GM21825 (cell line): ENCODE data around the gene GNPDA1.

Experiments used
- ATAC-seq: cut with Tn5 transposase; IDR thresholded peaks from one replicate; pipeline ENCODE4 v1.9.1; 2021; ENCODE audit warnings: mild to moderate bottlenecking, moderate library complexity; ENCODE audit not compliant: unreplicated experiment

GNPDA1 gene

GRCh38 chr5:141995656-141996055 lies 17.2 kb downstream of the GNPDA1 start:
- ATAC-seq: no peak

- ATAC-seq: no peak
Measured at GRCh38 chr5:141994511-141995136, 18.2 kb downstream of the GNPDA1 start.

- no peak for ATAC-seq
Measured at GRCh38 chr5:141992349-141992963, 20.4 kb downstream of the GNPDA1 start.

- ATAC-seq: no peak
Measured at GRCh38 chr5:141989720-141990119, 23.1 kb downstream of the GNPDA1 start.

- ATAC-seq: no peak
Measured at GRCh38 chr5:141986072-141986471, 26.8 kb downstream of the GNPDA1 start.

GRCh38 chr5:141982626-141983025 lies 30.2 kb downstream of the GNPDA1 start:
- ATAC-seq: no peak

- ATAC-seq: no peak
Measured at GRCh38 chr5:141978389-141978788, 34.4 kb downstream of the GNPDA1 start.

- ATAC-seq: no peak
Measured at GRCh38 chr5:141976176-141976575, 36.7 kb downstream of the GNPDA1 start.

GRCh38 chr5:141973871-141974595 lies 38.8 kb downstream of the GNPDA1 start:
- ATAC-seq: no peak

GRCh38 chr5:141969783-141970771 lies 42.8 kb downstream of the GNPDA1 start:
- peak; percentile 56 for ATAC-seq

GRCh38 chr5:141968914-141969608 lies 43.8 kb downstream of the GNPDA1 start, which contains the start of gene RNF14:
Gene RNF14 (plus strand): TSS chr5:141969105. CDS start chr5:141973589, 4,484 bp downstream.
- ATAC-seq: peak; percentile 92

GRCh38 chr5:141966963-141967333 lies 45.9 kb downstream of the GNPDA1 start:
- ATAC-seq: no peak

GRCh38 chr5:141966275-141966962 lies 46.4 kb downstream of the GNPDA1 start:
- no peak for ATAC-seq

GRCh38 chr5:141965071-141965470 lies 47.8 kb downstream of the GNPDA1 start:
- ATAC-seq: no peak

- ATAC-seq: no peak
Measured at GRCh38 chr5:141963701-141964100, 49.1 kb downstream of the GNPDA1 start.

- no peak for ATAC-seq
Measured at GRCh38 chr5:141961466-141961865, 51.4 kb downstream of the GNPDA1 start.

- peak; percentile 81 for ATAC-seq
Measured at GRCh38 chr5:141960449-141961323, 52.1 kb downstream of the GNPDA1 start.

- ATAC-seq: no peak
Measured at GRCh38 chr5:141960018-141960417, 52.8 kb downstream of the GNPDA1 start.
